Thymus (tissue), 11 donors: Measurements from ENCODE around the gene RTF1. TPM values are rescaled to one million over a fixed set of nuclear protein-coding genes. Genes with fewer than 3 reads are reported as not detected.
"Not testable (repeated sequence)": the region's sequence is repeated elsewhere in the genome, so short reads cannot be mapped to it uniquely, and the experiment has no call there.

Experiments used
- DNase-seq, 9 donors: peaks; one replicate each; pipeline ENCODE4 v3.0.0-alpha.2; 2013; ENCODE audit warnings: low spot score in 9 of 9, low read depth in 6 of 9, missing footprints in 1 of 9
- H3K27ac ChIP-seq, 2 donors: one replicate each; pipeline ENCODE4 v1.5.1; 2013; ENCODE audit warnings: control low read depth in 1 of 2, low read depth in 1 of 2, low read length in 1 of 2, mild to moderate bottlenecking in 1 of 2, moderate library complexity in 1 of 2
- H3K27me3 ChIP-seq, 2 donors: one replicate each; pipeline ENCODE4 v1.5.1; 2013; ENCODE audit warnings: low read length in 1 of 2; ENCODE audit not compliant: control insufficient read depth in 2 of 2, insufficient read depth in 1 of 2
- H3K36me3 ChIP-seq, 2 donors: one replicate each; pipeline ENCODE4 v1.5.1; 2013; ENCODE audit warnings: low read length in 1 of 2, mild to moderate bottlenecking in 1 of 2, moderate library complexity in 1 of 2; ENCODE audit not compliant: control insufficient read depth in 2 of 2, insufficient read depth in 2 of 2
- H3K4me1 ChIP-seq, 2 donors: one replicate each; pipeline ENCODE4 v1.5.1; 2013; ENCODE audit warnings: low read length in 2 of 2; ENCODE audit not compliant: control insufficient read depth in 2 of 2, insufficient read depth in 2 of 2
- H3K4me3 ChIP-seq, 2 donors: one replicate each; pipeline ENCODE4 v1.5.1; 2013; ENCODE audit warnings: low read length in 2 of 2, control low read depth in 1 of 2, mild to moderate bottlenecking in 1 of 2
- H3K9me3 ChIP-seq, 2 donors: one replicate each; pipeline ENCODE4 v1.5.1; 2013; ENCODE audit warnings: low read length in 1 of 2, mild to moderate bottlenecking in 1 of 2; ENCODE audit not compliant: control insufficient read depth in 2 of 2, insufficient read depth in 1 of 2
- WGBS: extraction: QIAGEN DNeasy Blood & Tissue Kit; methylation state at CpG from one replicate; pipeline ENCODE4 v1.1.7; 2013; 5-methylcytosine and 5-hydroxymethylcytosine counted together
- polyA plus RNA-seq: library from polyadenylated mRNA; stranded (reverse); fragments of 200-250 nt; gene quantifications from one replicate; pipeline ENCODE4 v1.2.3, GENCODE V29; 2013
- total RNA-seq: library from RNA; stranded (reverse); fragments of 120-200 nt; gene quantifications from one replicate; pipeline ENCODE4 v1.2.4, GENCODE V29; 2013
- donor health status: healthy.

The RTF1 gene
- total and polyA plus RNA-seq, 2 donors, result 15.3 to 19.0 TPM

DNA sequence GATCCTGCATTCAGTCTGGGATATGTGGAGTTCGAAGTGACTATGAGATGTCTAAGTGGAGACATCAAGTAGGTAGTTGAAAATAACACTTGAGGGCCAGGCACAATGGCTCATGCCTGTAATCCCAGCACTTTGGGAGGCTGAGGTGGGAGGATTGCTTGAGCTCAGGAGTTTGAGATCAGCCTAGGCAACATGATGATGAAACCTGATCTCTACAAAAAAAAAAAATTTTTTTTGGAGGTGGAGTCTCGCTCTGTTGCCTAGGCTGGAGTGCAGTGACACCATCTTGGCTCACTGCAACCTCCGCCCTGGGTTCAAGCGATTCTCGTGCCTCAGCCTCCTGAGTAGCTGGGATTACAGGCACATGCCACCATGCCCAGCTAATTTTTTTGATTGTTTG is 9.0 kb downstream of the RTF1 start:
- 99% methylated on average over 5 of the region's 5 CpGs for WGBS
- H3K9me3 ChIP-seq, H3K27me3 ChIP-seq, H3K36me3 ChIP-seq, DNase-seq, H3K27ac ChIP-seq, H3K4me1 ChIP-seq, H3K4me3 ChIP-seq: not testable (repeated sequence)

DNA sequence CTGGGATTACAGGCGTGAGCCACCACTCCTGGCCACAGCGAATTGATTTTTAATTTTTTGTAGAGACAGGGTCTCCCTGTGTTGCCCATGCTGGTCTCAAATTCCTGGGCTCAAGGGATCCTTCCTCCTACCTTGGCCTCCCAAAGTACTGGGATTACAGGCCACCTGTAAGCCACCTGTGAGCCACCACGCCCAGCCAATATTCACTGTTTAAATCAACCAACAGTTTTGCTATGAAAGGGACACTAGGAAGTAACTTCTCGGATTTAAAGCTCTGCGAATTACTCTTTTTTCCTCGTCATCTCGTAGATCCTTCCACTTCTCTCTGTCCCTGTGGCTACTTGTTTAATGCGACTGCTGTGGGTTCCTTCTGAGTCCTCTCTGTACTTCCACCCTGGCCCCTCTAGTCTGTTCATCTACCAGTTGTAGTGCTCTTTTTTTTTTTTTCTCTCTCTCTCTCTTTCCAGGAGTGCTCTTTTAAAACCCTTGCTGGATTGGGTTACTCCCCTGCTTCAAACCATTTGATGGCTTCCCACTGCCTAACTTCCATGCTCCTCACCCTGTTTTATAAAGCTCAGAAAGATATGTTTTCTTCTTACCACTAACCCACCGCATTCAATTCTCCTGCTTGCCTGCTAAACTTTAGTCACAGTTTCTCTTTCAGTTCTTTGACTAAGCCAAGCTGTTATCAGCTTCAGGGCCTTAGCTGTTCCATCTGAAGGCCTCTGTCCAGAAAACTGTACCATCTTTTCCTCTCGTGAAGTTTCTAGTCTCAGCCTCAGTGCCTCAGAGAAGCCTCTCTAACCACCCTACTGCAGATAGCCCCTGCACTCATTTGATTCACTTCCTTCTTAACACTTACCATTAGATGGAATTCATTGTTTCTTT is 12.4 kb downstream of the RTF1 start:
- H3K4me1 ChIP-seq, result no peaks in the 10 kb centered on the region
- H3K27ac ChIP-seq, result no peak overlapping the region
- no peak overlapping the region for H3K4me3 ChIP-seq
- no peak for DNase-seq
- no peaks in the 10 kb centered on the region for H3K27me3 ChIP-seq
- H3K36me3 ChIP-seq, result peaks cover 4 to 6% of the 10 kb centered on the region in 2 donors
- H3K9me3 ChIP-seq, result no peaks in the 10 kb centered on the region
- 95% methylated on average over 10 of the region's 10 CpGs for WGBS

DNA sequence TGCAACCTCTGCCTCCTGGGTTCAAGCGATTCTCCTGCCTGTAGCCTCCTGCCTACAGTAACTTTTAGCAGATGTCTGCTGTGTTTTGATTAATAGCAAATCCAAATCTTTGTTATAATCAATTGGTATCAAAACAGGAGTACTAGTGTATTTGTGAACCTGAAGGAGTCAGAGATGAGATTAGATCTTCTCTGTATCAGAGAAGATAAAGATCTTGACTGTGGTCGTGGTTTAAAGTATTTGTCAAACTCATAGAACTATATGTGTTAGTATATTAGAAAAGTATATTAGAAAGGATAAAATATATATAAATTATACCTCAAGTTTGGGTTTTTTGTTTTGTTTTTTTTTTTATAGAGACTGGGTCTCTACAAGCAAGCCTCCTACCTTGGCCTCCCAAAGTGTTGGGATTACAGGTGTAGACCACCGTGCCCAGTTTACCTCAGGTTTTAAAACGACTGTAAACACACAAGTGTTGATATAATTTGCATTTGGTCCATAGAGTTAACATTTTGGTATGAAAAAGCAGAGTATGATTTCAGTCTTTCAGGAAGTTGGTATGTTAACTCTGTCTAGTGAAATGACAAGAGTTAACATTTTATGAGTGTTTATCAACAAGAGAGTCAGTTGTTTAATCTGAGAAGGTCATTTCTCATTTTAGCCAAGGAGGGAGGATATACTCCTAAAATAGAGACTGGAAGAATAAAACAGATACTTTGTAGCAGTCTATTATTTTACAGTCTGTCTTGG is 18.3 kb downstream of the RTF1 start:
- H3K27me3 ChIP-seq, result no peaks in the 10 kb centered on the region
- no peaks in the 10 kb centered on the region for H3K4me1 ChIP-seq
- H3K9me3 ChIP-seq, result no peaks in the 10 kb centered on the region
- 80% methylated on average over 4 of the region's 4 CpGs for WGBS
- H3K36me3 ChIP-seq, result peaks cover 13 to 15% of the 10 kb centered on the region in 2 donors
- H3K27ac ChIP-seq, result no peak overlapping the region
- DNase-seq, result no peak
- no peak overlapping the region for H3K4me3 ChIP-seq

DNA sequence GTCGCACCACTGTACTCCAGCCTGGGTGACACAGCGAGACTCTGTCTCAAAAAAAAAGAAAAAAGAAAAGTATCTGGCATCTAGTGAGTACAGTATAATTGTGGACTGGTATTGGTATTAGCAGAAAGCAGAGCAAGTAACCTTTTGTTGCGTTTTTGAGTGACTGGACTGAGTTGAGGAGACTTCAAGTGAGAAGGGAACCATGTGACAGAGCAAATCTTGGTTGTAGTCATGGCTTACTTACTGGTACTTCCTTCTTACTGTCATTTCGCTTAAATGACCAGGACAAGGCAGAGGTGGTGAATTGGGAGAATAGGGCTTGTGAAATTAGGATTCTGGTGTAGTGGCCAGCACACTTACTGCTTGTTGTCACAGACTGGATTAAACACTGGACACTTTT is 20.6 kb downstream of the RTF1 start:
- no peak for DNase-seq
- over 99% methylated on average over 4 of the region's 4 CpGs for WGBS
- H3K27me3 ChIP-seq, result no peaks in the 10 kb centered on the region
- H3K4me3 ChIP-seq, result no peak overlapping the region
- no peak overlapping the region for H3K27ac ChIP-seq
- H3K36me3 ChIP-seq, result peaks cover 18 to 25% of the 10 kb centered on the region in 2 donors
- no peaks in the 10 kb centered on the region for H3K9me3 ChIP-seq
- H3K4me1 ChIP-seq, result no peaks in the 10 kb centered on the region

DNA sequence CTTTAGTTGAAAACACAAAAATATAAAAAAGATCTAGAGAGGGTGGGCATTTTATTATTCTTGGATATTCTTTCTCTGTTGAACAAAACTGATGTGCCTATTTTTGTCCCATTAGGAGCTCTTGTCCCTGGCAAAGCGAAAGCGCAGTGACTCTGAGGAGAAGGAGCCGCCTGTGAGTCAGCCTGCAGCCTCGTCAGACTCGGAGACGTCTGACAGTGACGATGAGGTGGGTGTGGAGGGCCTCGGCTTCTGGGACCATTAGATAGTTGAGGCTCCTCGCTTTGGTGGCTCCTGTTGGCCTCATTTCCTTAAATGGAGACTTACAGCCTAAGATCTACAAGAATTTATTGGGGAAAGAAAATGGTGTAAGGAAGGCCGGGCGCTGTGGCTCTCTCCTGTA is 21.3 kb downstream of the RTF1 start:
- Histone ChIP-seq H3K4me3 (no peak overlapping the region), H3K27ac (no peak overlapping the region), H3K9me3 (no peaks in the 10 kb centered on the region), H3K27me3 (no peaks in the 10 kb centered on the region), H3K36me3 (peaks cover 19 to 27% of the 10 kb centered on the region in 2 donors), H3K4me1 (no peaks in the 10 kb centered on the region)
- 96% methylated on average over 11 of the region's 11 CpGs for WGBS
- no peak for DNase-seq

DNA sequence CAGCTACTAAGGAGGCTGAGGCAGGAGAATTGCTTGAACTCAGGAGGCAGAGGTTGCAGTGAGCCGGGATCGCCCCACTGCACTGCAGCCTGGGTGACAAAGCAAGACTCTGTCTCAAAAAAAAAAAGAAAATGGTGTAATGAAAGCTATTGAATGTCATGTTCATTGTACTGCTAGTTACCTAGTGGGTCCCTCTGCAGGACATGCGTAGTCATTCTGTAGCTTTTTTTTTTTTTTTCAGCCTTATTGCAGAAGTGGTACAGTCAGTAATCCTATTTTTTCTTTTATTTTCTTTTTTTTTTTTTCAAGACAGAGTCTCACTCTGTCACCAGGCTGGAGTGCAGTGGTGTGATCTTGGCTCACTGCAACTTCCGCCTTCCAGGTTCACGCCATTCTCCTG is 21.9 kb downstream of the RTF1 start:
- not testable (repeated sequence) for H3K4me3 ChIP-seq, H3K9me3 ChIP-seq, H3K4me1 ChIP-seq, H3K27me3 ChIP-seq, DNase-seq, H3K27ac ChIP-seq
- H3K36me3 ChIP-seq, result peaks cover 18 to 27% of the 10 kb centered on the region in 2 donors
- WGBS, result over 99% methylated on average over 5 of the region's 5 CpGs

DNA sequence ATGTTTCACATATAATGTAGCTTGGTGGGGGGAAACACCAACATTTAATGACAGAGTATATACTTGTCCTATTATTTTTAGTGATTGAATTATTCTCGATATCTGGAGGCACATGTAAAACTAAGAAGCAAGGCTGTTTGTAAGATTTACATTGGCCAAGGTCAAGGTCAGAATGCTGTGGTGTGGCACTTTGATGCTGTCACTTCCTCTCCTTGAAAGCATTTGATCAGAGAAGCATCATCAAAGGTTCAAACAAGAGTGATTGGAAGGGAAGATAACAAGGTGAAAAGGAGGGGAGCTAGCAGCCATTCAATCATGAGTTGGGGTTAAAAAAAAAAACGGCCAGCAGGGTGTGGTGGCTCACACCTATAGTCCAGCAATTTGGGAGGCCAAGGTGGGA is 26.4 kb downstream of the RTF1 start:
- Histone ChIP-seq H3K27ac (no peak overlapping the region), H3K9me3 (no peaks in the 10 kb centered on the region), H3K27me3 (no peaks in the 10 kb centered on the region), H3K4me3 (no peak overlapping the region), H3K4me1 (no peaks in the 10 kb centered on the region), H3K36me3 (peaks cover 19 to 26% of the 10 kb centered on the region in 2 donors)
- WGBS, result 94% methylated on average over 2 of the region's 2 CpGs
- peak in 2 of 9 donors; percentile 13 to 16 for DNase-seq

DNA sequence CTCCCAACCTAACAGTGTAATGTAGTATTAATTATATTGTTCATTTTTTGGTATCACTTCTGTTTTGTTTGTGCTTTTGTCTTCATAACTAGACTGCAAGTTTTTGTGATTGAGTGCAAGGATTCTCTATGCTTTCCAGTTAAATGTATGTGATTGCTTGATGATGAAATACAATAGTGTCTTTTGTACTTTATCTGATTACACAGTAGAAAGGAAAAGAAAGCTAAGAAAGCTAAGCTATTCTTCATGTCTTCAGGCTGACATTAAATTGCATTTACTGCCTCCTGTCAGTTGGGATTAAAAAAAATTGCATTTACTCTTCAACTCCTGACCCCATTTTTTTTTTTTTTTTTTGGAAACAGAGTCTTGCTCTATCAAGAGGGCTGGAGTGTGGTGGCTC is 28.5 kb downstream of the RTF1 start:
- Histone ChIP-seq H3K27me3 (no peaks in the 10 kb centered on the region), H3K9me3 (no peaks in the 10 kb centered on the region), H3K27ac (no peak overlapping the region), H3K4me1 (no peaks in the 10 kb centered on the region), H3K4me3 (no peak overlapping the region), H3K36me3 (peaks cover 14 to 17% of the 10 kb centered on the region in 2 donors)
- no peak for DNase-seq

DNA sequence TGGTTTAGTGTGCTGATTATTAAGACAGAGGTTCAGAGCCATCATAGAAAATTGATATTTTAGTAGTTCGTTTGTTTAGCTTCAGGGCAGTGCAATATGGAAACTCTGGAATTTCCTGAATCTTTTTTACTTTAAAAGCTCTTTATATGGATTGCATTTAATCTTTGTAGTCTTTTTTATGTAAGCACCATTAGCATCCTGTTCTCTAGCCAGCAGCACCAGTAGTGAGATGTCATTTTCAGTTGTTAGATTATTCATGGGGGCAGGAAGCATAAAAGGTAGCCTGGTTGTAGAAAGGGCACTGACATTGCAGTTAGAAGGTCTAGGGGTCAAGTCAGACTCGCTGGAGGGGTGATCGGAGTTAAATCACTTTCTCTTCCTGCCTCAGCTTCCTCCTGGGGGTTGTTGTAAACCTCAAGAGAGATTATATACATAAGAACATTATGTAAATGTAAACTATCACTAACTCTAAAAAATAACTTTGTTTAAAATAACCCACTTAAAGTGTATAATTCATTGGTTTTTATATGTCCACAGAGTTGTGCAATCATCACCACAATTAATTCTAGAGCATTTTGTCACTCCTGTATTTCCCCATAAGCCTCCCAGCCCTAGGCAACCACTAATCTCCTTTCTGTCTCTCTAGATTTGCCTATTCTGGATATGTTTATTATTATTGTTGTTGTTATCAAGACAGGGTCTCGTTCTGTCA is 45.3 kb downstream of the RTF1 start:
- WGBS, result 84% methylated on average over 4 of the region's 4 CpGs
- Histone ChIP-seq H3K36me3 (peaks cover 42 to 45% of the 10 kb centered on the region in 2 donors), H3K27me3 (no peaks in the 10 kb centered on the region), H3K27ac (no peak overlapping the region), H3K4me3 (no peak overlapping the region), H3K9me3 (no peaks in the 10 kb centered on the region), H3K4me1 (no peaks in the 10 kb centered on the region)
- no peak for DNase-seq
